HG02870 (cell line): ENCODE measurements around the gene FBLN2.

Experiments
- ATAC-seq: cut with Tn5 transposase; IDR thresholded peaks from one replicate; pipeline ENCODE4 v1.9.1; 2021; ENCODE audit warnings: mild to moderate bottlenecking, moderate library complexity; ENCODE audit not compliant: unreplicated experiment

FBLN2 gene

GRCh38 chr3:13656584-13657301 lies 107.8 kb downstream of the FBLN2 start:
- no peak for ATAC-seq

DNA sequence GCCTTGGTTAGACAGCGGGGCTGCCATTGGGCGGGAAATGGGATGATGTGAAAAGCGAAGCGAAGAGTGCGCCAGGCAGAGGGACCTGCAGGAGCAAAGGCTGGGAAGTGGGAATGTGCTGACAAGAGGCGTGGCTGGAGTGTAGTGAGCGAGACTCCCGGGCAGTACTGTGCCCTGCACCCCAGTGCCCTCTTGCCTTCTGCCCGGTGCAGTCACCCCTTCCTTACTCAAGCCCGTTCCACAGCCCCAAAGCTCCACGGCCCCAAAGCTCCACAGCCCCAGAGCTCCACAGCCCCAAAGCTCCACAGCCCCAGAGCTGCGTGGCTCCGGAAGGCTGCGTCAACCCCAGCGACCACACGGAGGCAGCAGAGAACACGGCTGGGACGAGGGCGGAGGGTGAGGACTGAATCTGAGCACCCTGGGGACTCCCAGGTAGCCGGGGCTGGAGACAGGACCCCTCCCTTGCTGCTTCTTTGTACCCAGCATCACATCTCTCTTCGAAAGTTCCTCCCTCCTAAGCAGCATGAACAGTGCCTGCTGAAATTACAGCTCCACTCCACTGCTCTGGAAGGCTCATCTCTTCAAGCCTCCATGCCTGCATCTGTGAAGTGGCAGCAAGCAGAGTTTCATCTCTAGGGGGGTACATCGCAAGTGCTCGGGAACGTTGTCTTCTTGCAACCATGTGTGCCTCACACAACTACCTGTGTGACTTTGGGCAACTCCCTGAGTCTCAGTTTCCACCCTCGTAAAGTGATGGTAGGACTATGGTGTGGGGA lies 108.9 kb downstream of the FBLN2 start:
- ATAC-seq = no peak

DNA sequence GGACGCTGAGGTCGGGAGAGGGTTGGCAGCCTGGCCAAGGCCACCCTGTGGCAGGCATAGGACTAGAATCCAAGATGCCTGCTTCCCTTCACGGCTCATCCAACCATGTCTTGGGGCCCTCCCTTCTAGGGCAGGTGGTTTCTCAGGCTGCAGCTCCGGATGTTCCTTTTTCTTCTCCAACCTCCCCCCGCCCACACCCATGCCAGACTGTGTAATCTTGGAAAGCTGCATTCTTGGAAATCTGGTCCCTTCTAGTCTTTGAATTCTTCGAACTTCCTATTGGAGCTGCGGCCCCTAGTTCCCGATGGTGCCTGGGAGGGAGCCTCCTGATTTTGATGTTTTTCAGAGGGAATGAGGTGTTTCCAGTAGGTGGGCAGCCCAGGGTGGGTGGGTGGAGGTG lies 109.8 kb downstream of the FBLN2 start:
- ATAC-seq = no peak

DNA sequence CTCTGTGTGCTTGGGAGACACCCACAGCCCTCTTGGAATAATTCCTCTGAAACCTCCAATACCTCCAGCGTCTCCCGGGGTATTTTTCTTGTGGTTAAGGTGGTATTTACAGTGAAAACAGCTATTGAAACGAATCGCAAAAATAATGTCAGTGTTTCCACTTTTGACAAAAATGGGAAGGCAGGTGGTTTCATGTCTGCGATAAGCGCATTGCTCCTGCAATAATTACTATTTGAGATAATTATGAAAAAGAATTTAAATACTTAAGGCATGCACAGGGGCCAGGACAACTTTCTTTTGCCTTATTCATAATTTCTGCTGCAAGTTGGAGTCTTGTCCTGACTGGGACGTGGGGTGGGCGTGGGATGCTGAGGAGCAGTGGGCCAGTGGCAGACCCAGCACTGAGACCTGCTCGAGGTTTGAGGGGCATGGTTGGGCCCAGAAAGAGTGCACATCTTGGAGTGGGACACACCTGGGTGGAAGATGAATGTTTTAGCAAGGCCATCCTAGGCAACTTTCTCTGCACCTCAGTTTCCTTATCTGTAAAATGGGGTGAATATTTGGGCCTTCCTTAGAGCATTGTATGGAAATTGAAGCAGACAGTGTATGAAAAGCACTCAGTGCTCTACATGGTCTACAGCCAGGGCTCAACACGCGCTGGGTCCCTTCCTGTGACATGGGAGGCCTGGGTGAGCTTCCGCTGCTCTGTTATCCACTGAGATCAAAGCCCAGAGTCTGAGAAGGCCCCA lies 110.5 kb downstream of the FBLN2 start:
- ATAC-seq = no peak

DNA sequence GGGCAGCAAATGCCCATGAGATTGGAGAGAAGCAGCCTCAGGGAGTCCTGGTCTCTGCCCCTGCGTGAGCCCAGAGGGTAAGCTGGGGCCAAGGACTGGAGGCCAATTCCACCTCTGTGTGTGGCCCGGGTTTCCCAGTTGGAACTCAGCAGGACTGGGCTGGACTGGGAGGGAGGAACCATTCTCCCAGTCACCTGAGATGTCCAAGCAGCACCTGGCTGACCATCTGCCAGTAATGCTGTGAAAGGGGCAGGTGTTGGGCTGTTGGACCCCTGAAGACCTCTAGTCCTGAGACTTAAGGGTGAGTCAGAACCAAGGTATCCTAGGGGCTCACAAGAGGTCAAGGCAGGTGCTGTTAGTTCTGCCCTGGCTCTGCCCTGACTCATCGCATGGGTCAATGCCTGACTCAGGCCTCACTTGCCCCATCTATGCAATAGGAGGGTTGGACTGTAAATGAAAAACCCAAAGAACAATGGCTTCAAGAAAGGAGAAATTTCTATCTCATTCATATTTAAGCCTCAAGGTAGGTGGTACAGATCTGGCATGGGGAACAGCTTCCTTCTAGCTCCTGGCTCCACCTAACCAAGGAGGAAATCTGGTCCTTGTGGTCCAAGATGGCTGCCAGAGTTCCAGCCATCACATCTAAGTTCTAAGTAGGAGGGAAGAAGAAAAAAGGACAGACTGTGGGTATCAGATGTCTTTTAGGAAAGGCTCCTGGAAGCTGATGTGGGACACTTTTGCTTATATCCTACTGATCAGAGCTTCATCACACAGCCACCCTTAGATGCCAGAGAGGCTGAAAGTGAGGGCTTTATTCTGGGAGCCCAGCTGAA lies 111.3 kb downstream of the FBLN2 start:
- no peak for ATAC-seq

DNA sequence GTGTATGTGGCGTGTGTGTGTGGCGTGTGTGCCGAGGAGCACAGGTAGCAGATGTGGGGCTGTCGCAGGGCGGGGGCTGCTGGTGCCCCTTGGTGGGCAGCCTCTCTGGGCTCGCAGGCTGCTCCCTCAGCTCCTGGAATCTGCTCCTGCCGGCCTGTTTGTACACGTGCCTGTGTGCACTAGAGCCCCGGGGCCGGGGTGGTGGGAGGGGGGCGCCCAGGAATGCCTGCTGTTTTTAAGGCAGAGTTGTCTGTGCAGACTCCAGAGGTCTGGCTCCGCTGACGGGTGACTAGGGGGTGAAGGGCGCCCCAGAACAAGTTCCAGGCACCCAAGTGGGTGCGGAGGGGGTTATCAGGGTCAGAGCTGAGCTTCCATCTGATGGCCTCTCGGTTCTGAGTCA lies 112.2 kb downstream of the FBLN2 start:
- ATAC-seq = no peak

DNA sequence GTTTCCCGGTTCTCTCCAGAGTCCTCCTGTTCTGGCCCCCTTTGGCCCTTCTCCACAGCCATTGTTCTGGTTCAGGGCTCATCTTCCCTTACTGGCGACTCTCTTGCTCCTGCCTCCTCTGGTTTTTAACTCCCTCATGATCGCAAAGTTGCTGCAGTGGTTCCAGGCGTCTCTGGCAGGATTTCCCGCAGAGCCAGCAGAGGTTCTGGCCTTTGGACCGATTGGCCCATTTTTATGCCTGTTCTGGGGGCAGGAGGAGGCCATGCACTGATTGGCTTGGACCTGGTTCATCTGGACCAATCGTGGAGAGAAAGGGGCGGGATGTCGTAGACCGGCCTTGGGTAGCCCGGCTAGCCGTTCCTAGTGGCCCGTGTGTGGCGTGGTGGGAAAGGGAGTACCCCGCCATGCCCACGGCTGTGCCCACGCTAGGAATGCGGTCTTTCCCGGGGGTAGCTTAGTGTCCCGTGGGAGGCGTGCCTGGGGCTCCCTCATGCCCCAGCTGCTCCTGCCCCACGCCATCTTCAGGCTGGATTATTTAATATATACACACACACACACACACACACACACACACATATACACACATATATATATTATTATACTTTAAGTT lies 113.4 kb downstream of the FBLN2 start:
- no peak for ATAC-seq

GRCh38 chr3:13663781-13664535 lies 115.0 kb downstream of the FBLN2 start:
- no peak for ATAC-seq

DNA sequence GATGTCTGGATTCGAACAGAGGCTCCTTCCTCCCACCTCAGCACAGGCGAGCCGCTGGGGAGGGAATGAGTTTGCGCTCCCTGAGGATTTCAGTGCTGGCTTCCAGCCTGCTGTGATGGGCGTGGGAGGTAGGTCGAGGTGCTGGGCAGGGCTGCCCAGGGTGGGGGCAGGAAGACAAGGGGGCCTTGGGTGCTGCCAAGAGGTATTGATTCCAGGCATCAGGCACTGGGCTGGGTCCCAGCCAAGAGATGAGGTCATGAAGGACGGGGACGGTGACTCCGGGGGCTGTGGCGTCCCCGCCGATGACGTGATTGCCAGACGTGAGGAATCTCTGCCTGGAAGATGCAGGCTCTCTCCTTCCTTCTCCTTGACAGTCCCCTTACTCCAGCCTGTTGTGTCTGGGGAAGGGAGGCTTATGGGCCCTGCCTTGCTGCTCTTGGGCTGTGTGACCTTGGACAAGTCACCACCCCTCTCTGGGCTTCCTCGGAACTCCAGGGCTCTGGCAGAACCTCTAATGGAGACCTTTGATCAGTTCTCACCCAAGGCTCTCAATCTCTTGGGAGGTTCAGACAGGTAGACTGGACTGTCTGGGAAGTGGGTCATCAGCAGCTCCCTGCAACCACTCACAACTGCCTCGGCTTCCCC lies 116.8 kb downstream of the FBLN2 start:
- no peak for ATAC-seq

DNA sequence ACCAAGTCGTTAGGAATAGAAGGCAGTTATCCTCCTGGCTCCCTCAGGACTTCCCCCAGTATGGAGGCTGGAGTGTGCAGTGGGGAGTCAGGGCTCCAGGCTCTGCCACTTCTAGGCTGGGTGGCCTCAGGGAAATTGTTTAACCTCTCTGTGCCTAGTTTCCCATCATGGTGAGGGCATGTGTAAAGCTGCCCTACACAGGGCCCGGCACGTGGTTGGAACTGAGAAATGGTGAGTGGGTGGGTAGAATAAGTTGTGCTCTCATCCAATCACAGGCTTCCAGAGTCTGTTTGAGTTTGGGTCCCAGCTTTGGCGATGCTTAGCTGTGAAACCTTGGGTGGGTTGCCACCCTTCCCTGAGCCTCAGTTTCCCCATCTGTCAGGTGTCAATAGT lies 117.3 kb downstream of the FBLN2 start:
- ATAC-seq = no peak

DNA sequence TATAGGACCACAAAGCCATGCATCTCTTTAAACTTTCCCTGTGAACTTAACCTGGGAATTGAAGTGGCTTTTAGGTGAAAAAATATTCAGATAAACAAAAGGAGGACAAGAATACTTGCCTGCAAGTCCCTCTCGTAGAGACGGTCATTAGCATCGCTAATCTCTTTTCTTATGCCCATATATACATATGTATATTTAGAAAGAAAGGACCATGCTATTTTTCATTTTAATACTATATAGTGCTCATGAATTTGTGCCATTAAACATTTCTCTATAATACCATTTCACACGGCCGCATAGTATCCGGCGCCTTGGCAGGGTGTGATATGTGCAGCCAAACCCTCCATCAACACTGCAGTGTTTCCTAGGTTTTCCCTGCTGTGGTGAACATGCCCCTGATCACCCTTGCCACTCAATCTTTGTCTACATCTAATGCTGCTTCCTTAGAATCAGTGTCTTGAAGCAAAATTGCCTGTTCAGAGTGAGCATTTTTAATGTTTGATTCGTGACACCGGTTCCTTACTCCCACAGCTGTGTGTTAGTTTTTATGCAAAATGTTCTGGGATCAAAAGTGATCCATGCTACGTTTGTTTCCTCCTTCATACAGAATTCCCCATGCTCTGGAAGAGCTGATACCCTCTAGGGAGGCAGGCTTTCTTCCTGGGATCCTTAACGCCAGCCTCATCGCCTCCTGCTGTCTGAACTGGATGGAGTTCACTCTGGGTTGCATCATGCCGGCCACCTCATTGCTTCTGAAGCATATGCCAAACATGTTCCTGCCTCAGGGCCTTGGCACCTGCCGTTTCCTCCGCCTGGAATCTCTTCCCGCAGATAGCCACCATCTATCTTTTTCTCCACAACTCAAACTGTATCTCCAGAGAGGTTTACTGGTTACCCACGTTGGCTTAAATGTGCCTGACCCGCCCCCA lies 118.1 kb downstream of the FBLN2 start:
- no peak for ATAC-seq

GRCh38 chr3:13668136-13668535 lies 119.2 kb downstream of the FBLN2 start:
- ATAC-seq = no peak

GRCh38 chr3:13669457-13669856 lies 120.5 kb downstream of the FBLN2 start:
- ATAC-seq = no peak

DNA sequence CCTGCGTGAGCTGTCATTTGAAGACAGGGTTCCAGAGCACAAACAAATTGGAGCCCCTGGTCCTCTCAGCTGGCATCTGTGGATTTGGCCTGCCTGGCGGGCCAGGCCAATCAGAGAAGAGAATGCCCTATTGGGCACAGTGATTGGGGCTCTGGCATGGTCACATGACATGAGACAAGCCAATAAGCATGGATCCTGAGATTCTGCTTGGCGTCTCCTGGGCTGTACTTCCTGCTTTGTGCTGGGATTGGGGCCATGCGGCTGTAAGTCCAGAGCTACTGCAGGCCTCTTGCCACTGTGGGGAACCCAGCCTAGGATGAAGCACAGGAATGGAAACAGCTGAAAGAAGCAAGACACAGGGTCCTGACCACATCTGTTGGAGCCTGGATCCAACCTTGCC lies 121.4 kb downstream of the FBLN2 start:
- no peak for ATAC-seq

GRCh38 chr3:13671482-13672233 lies 122.7 kb downstream of the FBLN2 start:
- no peak for ATAC-seq

GRCh38 chr3:13673207-13673606 lies 124.3 kb downstream of the FBLN2 start:
- ATAC-seq = no peak

GRCh38 chr3:13674538-13675185 lies 125.7 kb downstream of the FBLN2 start:
- ATAC-seq = no peak
